Measurements from ENCODE around the gene MCM10.

- TF ChIP-seq CTCF (IDR thresholded peaks at IDR 0.05) (no peak), POLR2A (IDR thresholded peaks at IDR 0.05) (no peak), EP300 (IDR thresholded peaks at IDR 0.05) (no peak)
These were observed 14.2 kb upstream of the MCM10 start for GRCh38 chr10:13147161-13147560.
